ENCODE data around the gene PPP1R9A.

- TF ChIP-seq, protein P1, sequence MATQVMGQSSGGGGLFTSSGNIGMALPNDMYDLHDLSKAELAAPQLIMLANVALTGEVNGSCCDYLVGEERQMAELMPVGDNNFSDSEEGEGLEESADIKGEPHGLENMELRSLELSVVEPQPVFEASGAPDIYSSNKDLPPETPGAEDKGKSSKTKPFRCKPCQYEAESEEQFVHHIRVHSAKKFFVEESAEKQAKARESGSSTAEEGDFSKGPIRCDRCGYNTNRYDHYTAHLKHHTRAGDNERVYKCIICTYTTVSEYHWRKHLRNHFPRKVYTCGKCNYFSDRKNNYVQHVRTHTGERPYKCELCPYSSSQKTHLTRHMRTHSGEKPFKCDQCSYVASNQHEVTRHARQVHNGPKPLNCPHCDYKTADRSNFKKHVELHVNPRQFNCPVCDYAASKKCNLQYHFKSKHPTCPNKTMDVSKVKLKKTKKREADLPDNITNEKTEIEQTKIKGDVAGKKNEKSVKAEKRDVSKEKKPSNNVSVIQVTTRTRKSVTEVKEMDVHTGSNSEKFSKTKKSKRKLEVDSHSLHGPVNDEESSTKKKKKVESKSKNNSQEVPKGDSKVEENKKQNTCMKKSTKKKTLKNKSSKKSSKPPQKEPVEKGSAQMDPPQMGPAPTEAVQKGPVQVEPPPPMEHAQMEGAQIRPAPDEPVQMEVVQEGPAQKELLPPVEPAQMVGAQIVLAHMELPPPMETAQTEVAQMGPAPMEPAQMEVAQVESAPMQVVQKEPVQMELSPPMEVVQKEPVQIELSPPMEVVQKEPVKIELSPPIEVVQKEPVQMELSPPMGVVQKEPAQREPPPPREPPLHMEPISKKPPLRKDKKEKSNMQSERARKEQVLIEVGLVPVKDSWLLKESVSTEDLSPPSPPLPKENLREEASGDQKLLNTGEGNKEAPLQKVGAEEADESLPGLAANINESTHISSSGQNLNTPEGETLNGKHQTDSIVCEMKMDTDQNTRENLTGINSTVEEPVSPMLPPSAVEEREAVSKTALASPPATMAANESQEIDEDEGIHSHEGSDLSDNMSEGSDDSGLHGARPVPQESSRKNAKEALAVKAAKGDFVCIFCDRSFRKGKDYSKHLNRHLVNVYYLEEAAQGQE (IDR thresholded peaks at IDR 0.05; ENCODE audit: low read depth, low read length): no peak
- TF ChIP-seq SP1 (IDR thresholded peaks at IDR 0.05; ENCODE audit: low read depth, low read length): no peak
- no peak for TF ChIP-seq POLR2A (IDR thresholded peaks at IDR 0.05; ENCODE audit: low read depth, low read length)
- no peak for TF ChIP-seq EGR1 (IDR thresholded peaks at IDR 0.05; ENCODE audit: borderline replicate concordance in 1 of 2, low read depth in 2 of 2, low read length in 2 of 2)
- TF ChIP-seq ZBTB40 (IDR thresholded peaks at IDR 0.05; ENCODE audit: borderline replicate concordance): no peak
- no peak for TF ChIP-seq ATF2 (IDR thresholded peaks at IDR 0.05; ENCODE audit: low read length)
- TF ChIP-seq SIN3A (IDR thresholded peaks at IDR 0.05; ENCODE audit: low read depth, low read length): no peak
- no peak for TF ChIP-seq ZNF274 (IDR thresholded peaks at IDR 0.05; ENCODE audit: insufficient read depth, insufficient read length)
- TF ChIP-seq CTCF (IDR thresholded peaks at IDR 0.05 in 2 of 3, conservative IDR thresholded peaks at IDR 0.05 in 1 of 3; ENCODE audit: control insufficient read depth in 2 of 3, extremely low read depth in 1 of 3, insufficient read depth in 1 of 3, low read depth in 3 of 3, low read length in 3 of 3): no peak
- no peak for TF ChIP-seq MXI1 (IDR thresholded peaks at IDR 0.05; ENCODE audit: low read depth, low read length)
- TF ChIP-seq JUND (IDR thresholded peaks at IDR 0.05; ENCODE audit: low read depth, low read length): no peak
- TF ChIP-seq YY1 (IDR thresholded peaks at IDR 0.05; ENCODE audit: low read depth, low read length): no peak
- TF ChIP-seq FOXK2 (IDR thresholded peaks at IDR 0.05): no peak
Measured at GRCh38 chr7:94949532-94949931, 42.1 kb downstream of the PPP1R9A start.

Data from GM12878 (cell line).